Skeletal muscle satellite cell (primary cell): ENCODE results near the gene RAB8B.
A peak's percentile ranks its signal among the peaks of the same experiment; 100 is the strongest.

Experiments
- H3K27me3 ChIP-seq: 2 replicates; pipeline ENCODE4 v1.7.0; 2013; ENCODE audit warnings: low read length; ENCODE audit not compliant: control insufficient read depth, insufficient read depth
- H3K36me3 ChIP-seq: 2 replicates; pipeline ENCODE4 v1.7.0; 2013; ENCODE audit warnings: mild to moderate bottlenecking, control low read depth, low read length; ENCODE audit not compliant: insufficient read depth
- H3K4me1 ChIP-seq: 2 replicates; pipeline ENCODE4 v1.7.0; 2013; ENCODE audit warnings: low read length; ENCODE audit not compliant: control insufficient read depth, insufficient read depth
- H3K4me2 ChIP-seq: 2 replicates; pipeline ENCODE4 v1.7.0; 2013; ENCODE audit warnings: mild to moderate bottlenecking, low read length
- H3K4me3 ChIP-seq: 2 replicates; pipeline ENCODE4 v1.7.0; 2013; ENCODE audit warnings: low read length
- H3K9ac ChIP-seq: 2 replicates; pipeline ENCODE4 v1.7.0; 2013; ENCODE audit warnings: mild to moderate bottlenecking, low read depth, low read length, moderate library complexity
- H3K9me3 ChIP-seq: replicated peaks from 2 replicates; pipeline ENCODE4 v1.7.0; 2013; ENCODE audit warnings: mild to moderate bottlenecking, control low read depth, low read length

RAB8B gene

DNA sequence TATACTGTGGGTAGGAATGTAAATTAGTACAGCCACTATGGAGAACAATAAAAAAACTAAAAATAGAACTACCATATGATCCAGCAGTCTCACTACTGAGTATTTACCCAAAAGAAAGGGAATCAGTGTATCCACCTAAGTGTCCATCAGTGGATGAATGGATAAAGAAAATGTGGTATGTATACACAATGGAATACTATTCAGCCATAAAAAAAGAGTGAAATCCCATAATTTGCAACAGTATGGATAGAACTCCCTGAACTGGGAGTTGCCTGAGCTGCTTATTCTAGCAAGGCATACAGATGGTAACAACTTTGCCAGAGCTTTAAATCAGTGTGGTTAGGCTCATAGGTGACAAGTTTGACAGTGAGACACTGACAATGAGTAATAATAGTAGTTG is 71.9 kb downstream of the RAB8B start:
- no peaks in the 10 kb centered on the region for H3K27me3 ChIP-seq
- H3K4me2 ChIP-seq: no peak overlapping the region
- no peak overlapping the region for H3K4me3 ChIP-seq
- peaks cover 36% of the 10 kb centered on the region for H3K36me3 ChIP-seq
- peaks cover 19% of the 10 kb centered on the region for H3K4me1 ChIP-seq
- no peak overlapping the region for H3K9ac ChIP-seq
- H3K9me3 ChIP-seq: no peaks in the 10 kb centered on the region

DNA sequence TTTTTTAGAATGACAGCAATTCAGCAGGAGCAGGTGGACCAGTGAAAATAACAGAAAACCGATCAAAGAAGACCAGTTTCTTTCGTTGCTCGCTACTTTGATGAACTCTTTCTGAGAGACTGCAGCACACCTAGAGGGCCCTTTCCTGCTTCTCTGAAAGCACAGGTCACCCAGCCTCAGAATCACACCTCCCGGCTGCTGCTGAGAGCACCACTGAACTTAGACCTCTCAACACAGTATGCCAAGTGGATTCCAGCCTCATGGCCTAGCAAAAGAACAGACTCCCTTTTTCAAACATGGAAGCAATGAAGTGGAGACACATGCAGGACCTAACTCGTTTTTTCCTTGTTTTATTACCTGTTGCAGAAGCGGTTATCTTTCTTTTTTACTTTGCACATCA is 74.1 kb downstream of the RAB8B start:
- Histone ChIP-seq H3K9ac (no peak overlapping the region), H3K4me3 (no peak overlapping the region), H3K36me3 (peaks cover 37% of the 10 kb centered on the region), H3K4me2 (no peak overlapping the region), H3K4me1 (peaks cover 8% of the 10 kb centered on the region), H3K27me3 (no peaks in the 10 kb centered on the region), H3K9me3 (no peaks in the 10 kb centered on the region)

DNA sequence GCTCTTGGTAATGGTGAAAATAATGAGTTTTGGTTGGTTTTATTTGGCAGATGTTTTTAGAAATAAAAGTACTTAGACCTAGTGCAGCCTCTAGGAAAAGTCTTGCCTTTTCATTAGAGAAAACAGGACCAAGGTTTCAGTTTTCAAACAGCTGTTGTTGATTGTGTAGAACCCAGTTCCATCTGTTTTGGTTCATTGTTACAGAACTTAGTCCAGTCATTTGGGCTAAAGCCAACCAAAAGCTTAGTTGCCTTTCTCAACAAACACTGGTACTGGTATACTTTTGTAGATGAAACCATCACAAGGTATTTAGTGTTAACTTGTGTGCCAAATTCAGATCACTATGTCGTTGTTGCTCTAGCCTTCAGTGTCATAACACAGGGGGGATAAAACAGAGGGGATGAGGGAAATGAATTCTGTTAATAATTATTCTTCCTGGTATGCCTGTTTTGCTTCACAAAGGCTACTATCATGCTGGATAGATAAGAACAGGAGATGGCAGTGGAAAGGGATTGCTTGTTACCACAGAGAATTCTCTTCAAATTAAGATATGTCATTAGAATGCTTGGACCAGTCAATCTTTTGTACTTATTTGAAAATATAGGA is 75.4 kb downstream of the RAB8B start:
- Histone ChIP-seq H3K9me3 (no peaks in the 10 kb centered on the region), H3K4me2 (no peak overlapping the region), H3K27me3 (no peaks in the 10 kb centered on the region), H3K4me1 (peaks cover 8% of the 10 kb centered on the region), H3K36me3 (peaks cover 30% of the 10 kb centered on the region), H3K9ac (peak overlapping the region; percentile 5), H3K4me3 (no peak overlapping the region)

DNA sequence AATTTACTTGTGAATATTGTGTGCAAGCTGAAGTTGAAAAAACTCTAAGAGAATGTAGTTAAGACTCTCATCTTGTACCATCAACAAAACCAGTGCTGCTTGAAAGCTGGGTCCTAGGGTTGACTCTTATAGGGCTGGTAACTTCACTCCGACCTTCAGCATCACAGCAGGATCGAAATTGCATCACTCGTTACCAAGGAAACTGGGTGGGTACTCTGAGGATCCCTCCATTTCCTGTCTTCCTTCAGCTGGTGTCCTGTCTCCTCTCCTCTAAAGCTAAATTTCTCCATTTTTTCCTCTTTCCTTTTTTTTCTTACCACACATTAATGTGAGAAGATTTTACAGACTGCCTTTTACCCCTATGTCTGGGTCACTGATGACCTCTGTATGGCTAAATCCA is 85.0 kb downstream of the RAB8B start:
- Histone ChIP-seq H3K4me3 (no peak overlapping the region), H3K27me3 (no peaks in the 10 kb centered on the region), H3K4me2 (no peak overlapping the region), H3K4me1 (peaks cover 12% of the 10 kb centered on the region), H3K9ac (no peak overlapping the region), H3K36me3 (no peaks in the 10 kb centered on the region), H3K9me3 (no peaks in the 10 kb centered on the region)

DNA sequence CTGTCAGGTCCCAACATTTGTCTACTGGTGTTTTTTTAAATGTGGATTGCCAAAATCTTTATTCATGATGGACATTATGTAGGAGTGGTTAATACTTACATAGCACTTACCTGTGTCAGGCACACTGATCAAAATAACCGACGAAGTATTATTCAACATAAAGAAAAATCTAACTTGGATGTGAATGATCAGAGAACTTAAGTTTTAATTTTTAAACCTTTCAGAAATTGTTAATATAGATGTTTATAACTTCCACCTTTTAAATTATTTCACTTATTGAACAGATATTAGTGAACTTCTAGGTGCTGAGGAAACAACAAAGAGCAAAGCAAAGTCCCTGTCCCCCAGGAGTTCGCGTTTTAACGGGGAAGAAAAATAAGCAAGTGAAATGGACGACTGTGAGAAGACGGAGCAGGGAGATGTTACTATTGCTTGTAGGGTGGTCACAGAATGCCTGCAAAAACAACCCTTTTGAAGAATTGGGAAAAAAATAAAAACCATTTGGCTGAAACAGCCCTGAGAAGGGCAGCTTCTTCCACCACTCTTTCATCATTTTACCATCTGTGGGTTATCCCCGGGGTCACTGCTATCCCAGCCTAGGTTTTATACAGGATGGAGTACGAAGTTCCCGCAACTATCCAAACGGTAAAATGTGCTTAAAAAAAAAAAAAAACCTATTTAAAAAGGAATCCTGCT is 87.1 kb downstream of the RAB8B start:
- H3K27me3 ChIP-seq: no peaks in the 10 kb centered on the region
- peak overlapping the region; percentile 97 for H3K4me2 ChIP-seq
- peaks cover 12% of the 10 kb centered on the region for H3K4me1 ChIP-seq
- peaks cover 15% of the 10 kb centered on the region for H3K36me3 ChIP-seq
- peak overlapping the region; percentile 82 for H3K4me3 ChIP-seq
- peak overlapping the region; percentile 93 for H3K9ac ChIP-seq
- H3K9me3 ChIP-seq: no peaks in the 10 kb centered on the region

DNA sequence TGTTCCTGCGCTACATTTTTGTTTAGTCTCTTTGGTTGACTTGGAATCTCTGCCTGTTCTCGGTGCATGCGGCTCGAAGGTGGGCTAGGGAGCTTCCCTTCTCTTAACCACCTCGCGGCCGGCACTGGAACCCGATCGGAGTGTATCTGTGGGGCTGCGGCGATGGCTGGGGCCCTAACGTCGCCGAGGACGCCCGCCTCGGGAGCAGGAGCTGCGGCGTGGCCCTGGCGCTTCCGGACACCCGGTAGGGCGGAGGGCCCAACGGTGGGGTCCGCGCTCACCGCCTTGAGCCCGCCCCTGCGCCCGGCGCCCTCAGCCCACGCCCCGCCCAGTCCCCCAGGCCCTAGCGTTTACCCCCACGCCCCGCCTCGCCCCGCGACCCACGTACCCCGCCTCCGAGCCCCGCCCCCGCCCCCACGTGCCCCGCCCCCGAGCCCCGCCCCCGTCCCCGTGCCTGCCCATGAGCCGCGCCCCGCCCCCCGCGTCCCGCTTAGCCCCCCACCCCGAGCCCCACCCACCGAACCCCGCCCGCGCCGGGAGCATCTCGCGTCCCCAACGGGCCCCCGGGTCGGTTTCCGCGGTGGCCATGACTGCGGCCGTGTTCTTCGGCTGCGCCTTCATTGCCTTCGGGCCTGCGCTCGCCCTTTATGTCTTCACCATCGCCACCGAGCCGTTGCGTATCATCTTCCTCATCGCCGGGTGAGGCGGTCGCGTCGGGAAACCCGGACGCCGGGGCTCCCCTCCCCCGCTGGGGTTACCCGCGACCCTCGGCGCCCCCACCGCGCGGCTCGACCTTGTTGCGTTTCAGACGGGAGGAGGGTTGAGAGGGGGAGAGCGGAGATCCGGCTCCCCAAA is 87.9 kb downstream of the RAB8B start, which contains the start of gene APH1B:
APH1B (plus strand) TSS at position 568 of the 855 bp plus-strand sequence; CDS start at position 587, 19 bp downstream.
- peak within 1 kb of the TSS; percentile 97 for H3K4me2 ChIP-seq
- H3K4me1 ChIP-seq: peaks cover 12% of the 10 kb centered on the region
- no peaks in the 10 kb centered on the region for H3K27me3 ChIP-seq
- H3K4me3 ChIP-seq: peak within 1 kb of the TSS; percentile 98
- peaks cover 15% of the 10 kb centered on the region for H3K36me3 ChIP-seq
- H3K9ac ChIP-seq: peak within 1 kb of the TSS; percentile 96
- H3K9me3 ChIP-seq: no peaks in the 10 kb centered on the region

DNA sequence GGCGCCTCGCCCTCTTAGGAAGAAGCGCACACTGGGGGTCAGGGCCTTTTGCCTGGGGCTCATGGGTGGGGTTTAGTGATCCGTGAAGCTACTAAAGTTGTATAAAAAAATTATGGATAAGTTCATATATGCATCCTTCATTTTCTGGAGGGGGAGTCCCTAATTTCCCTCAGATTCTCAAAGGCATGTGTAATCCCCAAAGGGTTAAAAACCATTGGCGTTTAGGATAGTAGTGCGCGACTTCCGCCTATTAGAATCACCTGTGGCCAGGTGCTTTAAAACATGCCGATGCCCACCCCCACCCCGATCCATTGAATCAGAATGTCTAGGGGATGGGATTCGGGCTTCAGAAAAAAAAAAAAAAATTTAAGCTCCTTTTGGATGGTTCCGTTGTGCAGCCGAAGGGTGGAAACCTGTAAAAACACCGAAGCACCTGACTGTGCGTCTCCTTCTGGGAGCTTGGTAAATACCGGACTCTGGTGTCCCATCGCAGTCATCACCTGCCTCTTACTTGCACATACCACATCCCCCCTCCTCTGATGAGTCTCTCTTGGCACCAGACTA is 88.6 kb downstream of the RAB8B start:
- peak overlapping the region; percentile 96 for H3K9ac ChIP-seq
- H3K27me3 ChIP-seq: no peaks in the 10 kb centered on the region
- peaks cover 17% of the 10 kb centered on the region for H3K36me3 ChIP-seq
- H3K4me1 ChIP-seq: peaks cover 12% of the 10 kb centered on the region
- no peaks in the 10 kb centered on the region for H3K9me3 ChIP-seq
- peak overlapping the region; percentile 98 for H3K4me3 ChIP-seq
- H3K4me2 ChIP-seq: peak overlapping the region; percentile 96

DNA sequence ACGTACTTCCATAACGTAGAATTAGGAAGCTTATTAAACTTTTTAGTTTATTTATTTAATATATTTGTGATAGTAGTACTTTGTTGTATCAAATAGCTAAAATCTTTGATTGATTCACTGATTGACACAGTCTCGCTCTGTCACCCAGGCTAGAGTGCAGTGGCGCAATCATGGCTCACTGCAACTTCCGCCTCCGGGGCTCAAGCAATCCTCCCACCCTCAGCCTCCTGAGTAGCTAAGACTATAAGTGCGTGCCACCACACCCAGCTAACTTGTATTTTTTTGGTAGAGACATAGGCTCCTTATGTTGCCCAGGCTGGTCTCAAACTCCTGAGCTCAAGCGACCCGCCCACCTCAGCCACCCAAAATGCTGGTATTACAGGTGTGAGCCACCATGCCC is 93.7 kb downstream of the RAB8B start:
- Histone ChIP-seq H3K27me3 (no peaks in the 10 kb centered on the region), H3K36me3 (peaks cover 30% of the 10 kb centered on the region), H3K4me2 (no peak overlapping the region), H3K9ac (no peak overlapping the region), H3K9me3 (no peaks in the 10 kb centered on the region), H3K4me3 (no peak overlapping the region), H3K4me1 (peaks cover 13% of the 10 kb centered on the region)

DNA sequence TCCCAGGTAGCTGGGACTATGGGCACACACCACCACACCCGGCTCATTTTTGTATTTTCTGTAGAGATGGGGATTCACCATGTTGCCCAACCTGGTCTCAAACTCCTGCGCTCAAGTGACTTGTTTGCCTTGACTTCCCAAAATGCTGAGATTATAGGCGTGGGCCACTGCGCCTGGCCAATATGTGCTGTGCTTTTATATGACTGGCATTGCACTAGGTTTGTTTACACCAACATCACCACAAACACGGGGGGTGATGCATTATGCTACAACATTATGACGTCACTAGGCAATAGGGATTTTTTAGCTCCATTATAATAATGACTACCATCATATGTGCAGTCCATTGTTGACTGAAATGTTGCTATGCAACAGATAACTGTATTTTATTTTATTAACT is 94.9 kb downstream of the RAB8B start:
- Histone ChIP-seq H3K4me3 (no peak overlapping the region), H3K27me3 (no peaks in the 10 kb centered on the region), H3K9me3 (no peaks in the 10 kb centered on the region), H3K4me1 (peaks cover 17% of the 10 kb centered on the region), H3K36me3 (peaks cover 34% of the 10 kb centered on the region), H3K9ac (no peak overlapping the region), H3K4me2 (no peak overlapping the region)

DNA sequence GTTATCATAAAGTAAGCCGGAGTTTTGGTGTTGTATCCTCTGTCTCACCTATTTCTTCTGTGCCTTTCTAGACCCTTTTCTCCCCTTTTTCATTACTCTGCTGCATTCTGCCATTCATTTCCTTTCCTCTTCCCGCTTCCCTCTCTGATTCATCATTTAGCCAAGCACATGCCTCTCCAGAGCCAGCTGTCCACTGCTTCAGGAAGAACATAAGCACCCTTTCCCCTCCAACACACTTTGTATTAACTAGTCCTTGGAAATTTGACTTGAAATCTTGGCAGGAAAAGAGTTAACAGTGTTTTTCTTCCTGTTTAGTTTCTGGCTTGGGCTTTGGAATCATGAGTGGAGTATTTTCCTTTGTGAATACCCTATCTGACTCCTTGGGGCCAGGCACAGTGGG is 97.7 kb downstream of the RAB8B start:
- H3K36me3 ChIP-seq: peaks cover 19% of the 10 kb centered on the region
- no peaks in the 10 kb centered on the region for H3K27me3 ChIP-seq
- peak overlapping the region; percentile 5 for H3K9ac ChIP-seq
- peak overlapping the region; percentile 6 for H3K4me2 ChIP-seq
- H3K4me3 ChIP-seq: no peak overlapping the region
- H3K9me3 ChIP-seq: no peaks in the 10 kb centered on the region
- H3K4me1 ChIP-seq: peaks cover 36% of the 10 kb centered on the region

DNA sequence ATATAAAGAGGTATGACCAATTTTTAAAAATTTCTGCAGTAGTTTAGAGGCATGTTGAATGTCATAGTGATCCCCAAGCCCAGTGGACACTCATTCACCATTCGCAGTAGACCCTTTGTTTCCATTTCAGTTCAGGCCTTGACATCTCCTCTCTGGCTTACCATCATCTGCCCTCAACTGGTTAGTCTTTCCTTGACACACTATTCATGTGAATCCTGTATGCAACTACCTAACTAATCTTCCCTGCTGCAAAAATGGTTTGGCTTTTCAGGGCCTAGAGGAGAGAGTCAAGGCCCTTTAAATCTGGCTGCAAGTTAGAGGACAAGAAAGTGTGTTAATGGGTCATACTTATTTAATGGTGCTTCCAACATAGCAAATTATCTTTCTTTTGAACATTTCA is 98.9 kb downstream of the RAB8B start:
- Histone ChIP-seq H3K4me3 (no peak overlapping the region), H3K4me2 (no peak overlapping the region), H3K9ac (peak overlapping the region; percentile 17), H3K9me3 (no peaks in the 10 kb centered on the region), H3K36me3 (peaks cover 14% of the 10 kb centered on the region), H3K4me1 (peaks cover 40% of the 10 kb centered on the region), H3K27me3 (no peaks in the 10 kb centered on the region)
